Measurements from ENCODE around the gene DNM3.

The DNM3 gene

GRCh38 chr1:172120381-172120780 is 279.1 kb downstream of the DNM3 start:
- no peak for DNase-seq

DNA sequence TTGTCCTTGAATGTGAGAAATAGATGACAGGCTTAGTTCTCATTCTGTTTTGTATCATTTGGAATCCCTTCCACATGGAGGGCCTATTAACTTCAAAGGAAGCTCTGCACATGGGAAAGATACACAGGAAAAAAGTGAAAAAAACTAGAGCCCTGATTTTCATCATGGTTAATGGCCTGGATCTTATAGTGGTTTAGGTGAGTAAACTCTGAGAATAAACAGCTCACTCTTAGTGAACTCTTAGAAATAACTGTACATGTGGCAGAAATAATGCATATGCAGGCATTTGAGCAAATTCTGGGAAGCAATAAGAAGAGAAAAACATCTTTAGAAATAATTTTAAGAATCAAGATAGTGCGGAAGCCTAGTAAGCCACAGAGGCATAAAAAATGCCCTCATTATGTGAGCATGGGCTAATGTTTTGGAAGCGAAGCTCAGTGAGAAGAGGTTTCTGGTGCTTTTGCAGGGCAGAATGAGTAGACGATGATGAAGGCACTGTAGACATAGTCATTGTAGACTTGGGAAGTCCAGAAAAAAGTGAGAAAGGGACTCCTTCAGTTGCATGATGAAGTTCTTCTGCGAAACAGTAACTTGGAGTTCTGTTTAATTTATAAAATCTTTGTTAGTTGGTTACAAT is 279.9 kb downstream of the DNM3 start:
- no peak for DNase-seq

DNA sequence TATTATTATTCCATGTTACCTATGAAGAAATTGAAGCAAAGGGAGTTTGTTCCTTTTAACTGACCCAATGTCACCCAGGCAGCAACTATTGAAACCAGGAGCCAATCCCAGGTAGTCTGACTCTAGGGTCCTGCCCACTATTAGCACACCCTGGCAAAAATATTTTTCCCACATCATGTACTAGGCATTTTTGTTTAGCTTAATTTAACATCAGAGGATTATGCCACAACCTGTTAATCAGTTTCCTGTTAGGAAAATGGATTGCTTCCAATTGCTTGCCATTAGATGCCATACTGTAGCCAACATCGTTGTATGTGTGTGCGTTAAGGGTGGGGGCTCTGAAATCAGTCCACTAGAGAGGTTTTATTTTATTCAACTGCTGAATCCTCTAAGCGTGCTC is 281.1 kb downstream of the DNM3 start:
- DNase-seq, result no peak

GRCh38 chr1:172125250-172125649 is 284.0 kb downstream of the DNM3 start:
- no peak for DNase-seq

DNA sequence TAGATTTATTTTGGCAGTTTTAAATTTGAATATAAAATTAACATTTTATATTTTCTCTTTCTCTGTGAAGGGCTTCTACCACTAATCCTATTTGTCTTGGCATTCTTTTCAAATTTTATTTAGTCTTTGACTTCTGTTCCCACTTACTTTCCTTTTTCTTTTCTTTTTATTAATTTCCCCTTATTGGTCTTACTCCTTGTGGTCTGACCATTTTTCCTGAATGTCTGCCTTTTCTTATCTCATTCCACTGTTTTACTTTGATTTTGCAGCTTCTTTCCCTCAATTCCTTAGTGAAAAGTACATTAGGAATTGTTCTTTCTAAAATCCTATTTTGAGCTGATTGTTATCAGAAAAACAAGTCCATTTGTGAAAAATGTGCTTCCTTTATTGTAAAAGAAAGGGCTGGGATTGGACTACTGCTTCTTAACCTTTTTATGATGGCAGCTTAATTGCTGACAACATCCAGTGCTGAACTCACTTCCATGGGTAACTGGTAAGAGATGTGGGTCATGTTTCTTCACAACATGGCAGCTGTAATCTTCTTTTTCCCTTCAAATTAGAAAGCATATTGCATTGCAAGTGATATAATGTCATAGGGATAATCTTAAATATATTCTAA is 284.6 kb downstream of the DNM3 start:
- no peak for DNase-seq

- no peak for DNase-seq
These were observed 291.5 kb downstream of the DNM3 start for GRCh38 chr1:172132836-172133235.

GRCh38 chr1:172134087-172134731 is 292.9 kb downstream of the DNM3 start:
- no peak for DNase-seq

GRCh38 chr1:172135076-172135672 is 293.9 kb downstream of the DNM3 start:
- no peak for DNase-seq

GRCh38 chr1:172135978-172136610 is 294.8 kb downstream of the DNM3 start:
- DNase-seq, result no peak

DNA sequence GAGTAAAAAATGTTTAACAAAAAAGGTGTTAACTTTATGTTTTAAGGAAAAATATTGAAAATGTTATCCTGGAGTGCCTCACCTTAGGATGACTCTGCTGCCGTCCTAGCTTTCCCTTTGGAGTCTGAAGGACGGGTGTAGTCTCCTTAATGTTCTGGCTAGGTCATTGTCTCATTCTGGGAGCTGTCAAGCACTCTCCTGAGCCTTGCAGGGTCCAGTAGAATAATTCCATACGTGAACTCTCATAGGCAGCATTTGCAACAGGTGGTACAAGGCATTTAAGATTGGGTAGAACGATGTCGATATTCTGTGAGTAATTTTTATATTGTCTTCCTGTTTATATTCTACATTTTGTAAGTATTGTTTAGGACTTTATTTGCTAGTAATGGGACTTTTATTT is 295.6 kb downstream of the DNM3 start:
- no peak for DNase-seq

DNA sequence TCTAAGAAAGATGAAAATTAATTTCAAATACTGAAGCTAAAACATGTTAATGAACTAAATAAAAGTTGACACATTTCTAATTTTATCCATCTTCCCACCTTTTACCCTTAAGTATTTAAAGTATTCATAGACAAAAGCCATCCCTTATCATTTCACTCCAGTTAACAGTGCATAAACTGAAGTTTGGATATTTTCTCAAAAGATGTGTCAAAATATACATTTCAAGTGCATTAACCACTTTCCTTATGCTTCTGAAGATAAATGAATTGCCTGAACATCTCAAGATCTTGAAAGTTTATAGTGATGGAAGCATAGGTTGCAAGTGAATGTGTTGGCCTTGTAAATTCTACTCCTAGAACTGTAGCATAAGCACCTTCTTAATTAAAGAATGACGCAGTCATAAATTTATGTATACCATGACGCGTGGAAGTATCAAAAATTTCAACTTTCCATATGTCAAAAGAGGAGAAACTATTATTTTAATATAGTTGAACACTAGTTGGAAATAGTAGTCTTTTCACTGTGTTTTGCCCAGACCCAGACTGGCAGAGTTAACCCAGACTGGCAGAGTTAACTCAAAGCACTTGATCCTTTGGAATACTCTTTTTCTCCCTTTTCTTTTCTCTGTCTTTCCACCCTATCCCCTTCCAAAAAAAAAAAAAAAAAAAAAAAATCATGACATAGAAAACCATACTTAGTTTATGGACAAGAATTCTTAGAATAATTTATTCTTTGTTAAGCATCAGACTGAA is 296.6 kb downstream of the DNM3 start:
- DNase-seq, result no peak

- no peak for DNase-seq
These were observed 297.3 kb downstream of the DNM3 start for GRCh38 chr1:172138634-172139033.

DNA sequence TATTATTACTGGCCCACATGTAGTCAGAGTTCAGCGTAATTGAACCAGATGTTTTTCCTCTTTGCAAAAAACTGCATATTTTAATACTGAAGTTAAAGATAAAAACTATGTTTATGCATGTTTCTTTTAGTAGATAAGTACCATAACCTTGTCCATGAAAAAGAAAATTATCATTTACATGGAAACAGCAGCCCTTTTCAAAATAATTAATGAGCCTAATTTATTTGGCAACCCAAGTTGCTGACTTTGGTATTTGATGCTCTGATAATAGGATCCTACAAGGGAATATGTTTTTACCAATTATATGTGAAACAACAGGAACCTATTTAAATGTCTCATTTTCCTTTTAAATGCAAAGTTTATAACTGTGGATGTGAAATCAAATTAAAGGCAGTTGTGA is 297.9 kb downstream of the DNM3 start:
- no peak for DNase-seq

GRCh38 chr1:172140072-172140471 is 298.8 kb downstream of the DNM3 start:
- no peak for DNase-seq

DNA sequence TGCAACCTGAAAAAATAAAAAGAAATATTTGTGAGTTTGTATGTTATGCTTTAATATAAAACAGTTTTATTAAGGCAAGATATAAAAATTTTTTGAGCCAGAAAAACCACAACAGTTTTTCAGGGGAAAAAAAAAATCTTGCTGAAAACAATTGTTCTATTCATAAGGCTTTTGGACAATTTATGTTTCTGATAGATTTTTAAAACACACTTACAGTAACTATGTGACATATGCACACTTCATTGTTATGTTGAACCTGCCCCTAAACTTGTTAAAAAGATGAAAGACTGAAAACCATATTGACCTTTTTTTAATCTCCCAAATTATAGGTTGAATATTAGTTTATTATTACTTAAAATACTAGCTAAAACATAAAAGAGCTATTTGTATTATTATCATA is 299.3 kb downstream of the DNM3 start:
- DNase-seq, result no peak

- no peak for DNase-seq
These were observed 300.1 kb downstream of the DNM3 start for GRCh38 chr1:172141341-172141881.

GRCh38 chr1:172142324-172142723 is 301.0 kb downstream of the DNM3 start:
- DNase-seq, result no peak

GRCh38 chr1:172143384-172144055 is 302.2 kb downstream of the DNM3 start:
- DNase-seq, result no peak

DNA sequence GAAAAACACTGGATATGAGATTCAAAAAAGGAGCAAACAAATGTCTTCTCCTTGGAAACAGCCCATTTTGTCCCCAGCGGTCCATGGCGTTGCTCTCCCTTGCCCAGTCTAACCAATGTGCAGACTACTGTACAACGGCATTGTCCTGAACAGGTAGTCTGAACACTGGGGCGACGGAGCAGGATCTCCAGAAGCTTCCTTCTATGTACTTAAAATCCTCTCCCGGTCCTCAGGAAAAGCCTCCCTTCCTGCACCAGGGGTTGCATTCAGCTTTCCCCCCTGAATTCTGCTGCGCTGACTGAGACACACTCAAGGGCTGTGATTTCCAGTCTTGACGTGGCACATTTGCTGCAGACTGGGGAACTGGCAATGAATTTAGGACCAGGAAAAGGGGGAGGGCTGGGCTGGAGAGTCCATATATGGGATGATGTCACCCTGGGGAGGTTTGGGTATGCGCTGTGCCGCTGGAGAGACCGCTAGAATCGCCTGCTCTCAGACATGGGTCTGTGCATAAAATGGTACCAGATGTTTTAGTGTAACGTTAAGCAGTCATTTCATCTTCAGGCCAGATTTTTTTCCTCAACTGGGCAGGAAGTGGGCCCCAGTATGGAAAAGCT is 303.3 kb downstream of the DNM3 start:
- DNase-seq, result no peak

- DNase-seq, result no peak
These were observed 303.9 kb downstream of the DNM3 start for GRCh38 chr1:172145231-172145651.

DNA sequence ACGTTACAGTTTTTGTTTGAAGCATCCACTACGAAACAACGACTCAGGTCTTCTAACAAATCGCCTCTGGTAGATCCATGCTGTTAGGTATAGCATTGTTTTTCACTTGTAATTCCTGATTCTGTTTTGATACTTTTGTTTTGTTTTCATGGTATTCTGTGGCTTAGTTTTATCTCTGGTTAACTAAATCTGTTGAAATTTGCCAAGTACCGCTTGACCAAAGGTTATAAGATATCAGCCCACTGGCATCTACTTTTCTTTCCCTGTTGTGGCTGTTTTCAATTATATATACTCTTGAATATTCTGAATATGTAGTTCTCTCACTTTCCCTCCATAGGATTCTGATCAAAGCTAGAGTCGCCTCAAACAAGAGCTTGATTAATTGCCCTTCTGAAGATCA is 304.4 kb downstream of the DNM3 start:
- DNase-seq, result no peak
